LHCN-M2 (cell line): ENCODE results near the gene PPP1R13L. TPM values are rescaled to one million over a fixed set of nuclear protein-coding genes. Genes with fewer than 3 reads are reported as not detected.
A peak's percentile ranks its signal among the peaks of the same experiment; 100 is the strongest.
"Not testable (repeated sequence)": the region's sequence is repeated elsewhere in the genome, so short reads cannot be mapped to it uniquely, and the experiment has no call there.

Experiments used
- DNase-seq: peaks from one replicate; pipeline ENCODE4 v3.0.0-alpha.2; 2012; ENCODE audit warnings: low read depth
- total RNA-seq: library from RNA; depleted of rRNA; stranded (reverse); fragments of >200 nt; gene quantifications from 2 replicates; pipeline ENCODE4 v1.2.3, GENCODE V29; 2014

The PPP1R13L gene
- total RNA-seq, 1 experiment from 2014 or later, result 0.92 TPM

DNA sequence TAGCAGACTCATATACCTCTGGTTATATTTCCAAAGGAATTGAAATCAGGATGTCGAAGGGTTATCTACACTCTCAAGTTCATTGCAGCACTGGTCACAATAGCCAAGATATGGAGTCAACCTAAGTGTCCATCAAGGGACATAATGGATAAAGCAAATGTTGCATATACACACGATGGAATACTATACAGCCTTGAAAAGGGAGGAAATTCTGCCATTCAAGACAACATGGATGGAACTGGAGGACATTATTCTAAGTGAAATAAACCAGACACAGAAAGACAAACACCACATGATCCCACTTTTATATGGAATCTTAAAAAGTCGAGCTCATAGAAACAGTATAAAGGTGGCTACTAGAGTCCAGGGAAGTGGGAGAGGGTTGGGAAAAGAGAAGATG is 32.5 kb upstream of the PPP1R13L start:
- no peak for DNase-seq

- DNase-seq, result not testable (repeated sequence)
These were observed 27.7 kb upstream of the PPP1R13L start for GRCh38 chr19:45432543-45432942.

DNA sequence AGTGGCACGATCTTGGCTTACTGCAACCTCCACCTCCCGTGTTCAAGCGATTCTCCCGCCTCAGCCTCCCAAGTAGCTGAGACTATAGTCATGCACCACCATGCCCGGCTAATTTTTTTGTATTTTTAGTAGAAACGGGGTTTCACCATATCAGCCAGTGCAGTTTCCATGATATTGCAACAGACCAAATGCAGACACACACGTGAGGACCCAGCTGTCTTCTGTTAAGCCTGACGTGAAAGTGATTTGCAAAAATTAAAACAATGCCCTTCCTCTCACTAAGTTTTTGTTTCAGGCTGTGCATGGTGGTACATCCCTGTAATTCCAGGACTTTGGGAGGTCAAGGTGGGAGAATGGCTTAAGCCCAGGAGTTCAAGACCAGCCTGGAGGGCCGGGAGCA is 26.1 kb upstream of the PPP1R13L start:
- DNase-seq, result peak; percentile 51

DNA sequence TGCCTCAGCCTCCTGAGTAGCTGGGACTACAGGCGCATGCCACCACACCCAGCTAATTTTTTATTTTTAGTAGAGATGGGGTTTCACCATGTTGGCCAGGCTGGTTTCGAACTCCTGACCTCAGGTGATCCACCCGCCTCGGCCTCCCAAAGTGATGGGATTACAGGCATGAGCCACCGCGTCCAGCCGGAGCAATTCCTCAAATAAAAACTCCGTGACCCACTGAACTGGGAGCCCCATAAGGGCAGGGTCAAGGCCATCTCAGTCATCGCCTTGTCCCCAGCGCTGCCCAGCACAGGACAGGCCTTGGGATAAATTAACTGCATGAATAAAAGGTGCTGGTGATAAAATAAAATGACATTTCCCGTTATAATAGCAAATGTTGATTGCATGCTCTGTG is 25.0 kb upstream of the PPP1R13L start:
- not testable (repeated sequence) for DNase-seq

GRCh38 chr19:45428384-45429231 is 23.7 kb upstream of the PPP1R13L start:
- peak; percentile 36 for DNase-seq

DNA sequence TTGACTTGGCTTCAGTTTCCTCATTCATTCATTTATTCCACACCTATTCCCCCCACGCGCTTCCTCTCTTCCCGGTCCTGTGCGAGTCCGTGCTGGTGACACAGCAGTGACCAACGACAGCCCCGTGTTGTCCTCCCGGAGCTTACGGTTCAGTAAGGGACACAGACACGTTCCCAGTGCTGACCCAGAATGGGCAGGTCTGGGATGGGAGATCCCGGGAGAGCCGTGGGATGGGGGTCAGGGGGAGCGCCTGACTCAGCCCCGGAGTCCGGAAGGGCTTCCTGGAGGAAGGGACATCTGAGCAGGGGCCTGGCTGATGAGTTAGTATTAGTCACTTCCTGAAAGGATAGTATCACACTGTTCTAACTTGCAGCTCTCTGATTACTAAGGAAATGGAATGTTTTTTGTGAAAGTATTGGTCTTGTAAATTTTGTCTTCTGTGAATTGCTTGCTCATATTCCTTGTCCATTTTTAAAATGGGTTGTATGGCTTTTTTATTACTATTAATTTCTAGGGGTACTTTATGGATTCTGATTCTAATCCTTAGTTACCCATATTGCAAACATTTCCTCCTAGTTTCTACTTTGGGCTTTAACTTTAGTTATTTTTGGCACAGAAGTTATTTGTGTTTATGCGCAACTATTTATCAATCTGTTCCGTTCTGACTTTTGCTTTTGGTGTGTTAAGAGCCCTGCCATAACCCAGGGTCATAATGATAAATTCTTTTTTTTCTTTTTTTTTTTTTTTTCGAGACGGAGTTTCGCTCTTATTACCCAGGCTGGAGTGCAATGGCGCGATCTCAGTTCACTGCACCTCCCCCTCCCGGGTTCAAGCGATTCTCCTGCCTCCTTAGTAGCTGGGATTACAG is 19.6 kb upstream of the PPP1R13L start:
- peak; percentile 98 for DNase-seq

- DNase-seq, result peak; percentile 95
These were observed 18.8 kb upstream of the PPP1R13L start, which contains the start of gene ERCC1 for GRCh38 chr19:45423589-45424190. TSS of gene ERCC1 (minus strand) at chr19:45423917. CDS start at chr19:45423374, 543 bp downstream.

DNA sequence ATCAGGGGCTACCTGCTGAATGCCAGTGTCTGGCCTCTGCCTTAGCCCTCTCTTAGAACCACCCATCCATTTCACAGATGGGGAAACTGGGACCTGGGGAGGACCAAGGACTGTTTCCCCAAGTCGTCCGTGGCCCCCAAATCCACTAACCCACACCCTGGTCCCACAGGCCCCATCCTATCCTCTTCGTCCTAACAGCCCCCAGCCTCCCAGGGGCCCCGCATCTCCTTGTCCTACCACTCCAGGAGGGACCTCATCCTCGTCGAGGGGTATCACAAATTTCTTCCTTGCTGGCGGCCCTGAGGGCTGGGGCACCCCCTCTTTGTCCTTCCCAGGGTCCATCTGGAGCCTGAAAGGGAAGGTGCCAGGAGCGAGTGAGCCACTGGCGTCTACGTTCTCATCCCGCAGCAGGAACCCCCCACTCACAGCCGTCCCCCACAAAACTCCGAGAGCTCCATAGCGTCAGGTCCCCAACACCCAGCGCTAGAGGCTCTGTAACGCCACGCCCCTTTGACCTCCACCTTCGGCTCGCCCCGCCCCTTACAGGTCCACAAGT is 18.2 kb upstream of the PPP1R13L start:
- DNase-seq, result no peak

DNA sequence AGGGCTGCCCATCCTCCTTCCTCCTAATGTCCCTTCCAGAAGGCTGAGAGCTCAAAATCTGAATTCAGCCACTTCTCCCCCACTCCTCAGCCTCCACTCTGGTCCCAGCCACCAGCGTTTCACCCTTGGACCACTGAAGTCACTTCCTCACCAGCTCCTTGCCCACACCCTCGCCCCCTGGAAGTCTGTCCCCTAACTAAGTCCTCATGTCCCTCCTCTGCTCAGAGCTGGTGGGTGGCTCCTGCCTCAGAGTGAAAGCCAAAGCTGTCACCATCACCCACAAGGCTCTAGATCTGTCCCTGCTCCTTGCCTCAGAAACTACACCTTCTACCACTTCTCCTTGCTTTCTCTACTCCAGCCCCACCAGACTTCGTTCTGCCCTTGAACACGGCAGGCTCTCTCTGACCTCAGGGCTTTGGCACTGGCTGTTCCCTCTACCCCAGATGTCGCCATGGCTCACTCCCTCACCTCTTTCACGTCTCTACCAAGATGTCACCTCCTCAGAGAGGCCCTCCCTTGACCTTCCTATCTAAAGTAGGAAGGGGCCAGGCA is 17.2 kb upstream of the PPP1R13L start:
- no peak for DNase-seq

GRCh38 chr19:45420871-45421270 is 16.0 kb upstream of the PPP1R13L start:
- DNase-seq, result no peak

DNA sequence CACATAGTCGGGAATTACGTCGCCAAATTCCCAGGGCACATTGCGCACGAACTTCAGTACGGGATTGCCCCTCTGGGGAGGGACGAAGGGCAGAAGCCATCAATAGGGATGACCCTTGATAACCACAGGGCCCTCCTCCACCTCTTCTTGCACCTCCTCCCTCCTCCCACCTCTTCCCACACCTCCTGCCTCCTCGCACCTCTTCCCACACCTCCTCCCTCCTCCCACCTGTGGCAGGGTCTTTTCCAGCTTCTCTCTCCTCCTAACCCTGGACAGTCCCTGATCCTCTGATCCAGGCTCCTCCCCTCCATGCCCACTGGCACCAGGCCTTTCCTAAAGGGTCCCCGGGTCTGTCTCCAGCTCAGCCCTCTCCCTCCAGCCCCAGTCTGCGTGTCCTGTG is 15.5 kb upstream of the PPP1R13L start:
- no peak for DNase-seq

DNA sequence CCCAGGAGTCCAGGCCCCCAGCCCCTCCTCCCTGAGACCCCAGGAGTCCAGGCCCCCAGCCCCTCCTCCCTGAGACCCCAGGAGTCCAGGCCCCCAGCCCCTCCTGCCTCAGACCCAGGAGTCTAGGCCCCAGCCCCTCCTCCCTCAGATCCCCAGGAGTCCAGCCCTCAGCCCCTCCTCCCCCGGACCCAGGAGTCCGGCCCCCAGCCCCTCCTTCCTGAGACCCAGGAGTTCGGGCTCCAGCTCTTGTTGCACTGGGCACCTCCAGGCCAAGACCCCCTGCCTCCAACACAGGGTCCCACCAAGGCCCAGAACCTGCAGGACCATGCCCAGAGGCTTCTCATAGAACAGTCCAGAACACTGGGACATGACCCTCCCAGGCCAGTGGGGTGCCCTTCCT is 15.0 kb upstream of the PPP1R13L start:
- no peak for DNase-seq

- peak; percentile 57 for DNase-seq
These were observed 14.5 kb upstream of the PPP1R13L start for GRCh38 chr19:45419396-45419795.

- DNase-seq, result no peak
These were observed 13.9 kb upstream of the PPP1R13L start for GRCh38 chr19:45418802-45419201.

DNA sequence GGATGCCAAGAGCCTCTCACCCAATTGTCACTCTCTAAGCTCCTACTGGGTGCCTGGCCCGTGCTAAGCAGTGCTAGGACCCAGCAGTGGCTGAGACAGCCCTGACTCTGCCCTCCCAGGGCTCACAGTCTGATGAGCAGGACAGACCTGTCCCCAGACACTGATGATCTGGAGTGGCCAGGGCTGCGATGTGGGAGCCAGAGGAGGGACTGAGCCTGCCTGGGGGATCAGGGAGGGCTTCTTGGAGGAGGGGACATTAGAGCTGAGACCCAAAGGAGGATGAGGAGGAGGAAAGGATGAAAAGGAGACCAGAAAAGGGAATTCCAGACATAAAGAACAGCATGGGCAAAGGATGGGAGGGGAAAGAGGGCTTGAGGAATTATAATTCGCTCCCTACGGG is 12.3 kb upstream of the PPP1R13L start:
- DNase-seq, result no peak

GRCh38 chr19:45414468-45414867 is 9.6 kb upstream of the PPP1R13L start:
- no peak for DNase-seq

- no peak for DNase-seq
These were observed 8.6 kb upstream of the PPP1R13L start for GRCh38 chr19:45413497-45413896.

GRCh38 chr19:45410330-45410729 is 5.5 kb upstream of the PPP1R13L start:
- DNase-seq, result not testable (repeated sequence)

- DNase-seq, result no peak
These were observed 4.7 kb upstream of the PPP1R13L start for GRCh38 chr19:45409557-45409920.

DNA sequence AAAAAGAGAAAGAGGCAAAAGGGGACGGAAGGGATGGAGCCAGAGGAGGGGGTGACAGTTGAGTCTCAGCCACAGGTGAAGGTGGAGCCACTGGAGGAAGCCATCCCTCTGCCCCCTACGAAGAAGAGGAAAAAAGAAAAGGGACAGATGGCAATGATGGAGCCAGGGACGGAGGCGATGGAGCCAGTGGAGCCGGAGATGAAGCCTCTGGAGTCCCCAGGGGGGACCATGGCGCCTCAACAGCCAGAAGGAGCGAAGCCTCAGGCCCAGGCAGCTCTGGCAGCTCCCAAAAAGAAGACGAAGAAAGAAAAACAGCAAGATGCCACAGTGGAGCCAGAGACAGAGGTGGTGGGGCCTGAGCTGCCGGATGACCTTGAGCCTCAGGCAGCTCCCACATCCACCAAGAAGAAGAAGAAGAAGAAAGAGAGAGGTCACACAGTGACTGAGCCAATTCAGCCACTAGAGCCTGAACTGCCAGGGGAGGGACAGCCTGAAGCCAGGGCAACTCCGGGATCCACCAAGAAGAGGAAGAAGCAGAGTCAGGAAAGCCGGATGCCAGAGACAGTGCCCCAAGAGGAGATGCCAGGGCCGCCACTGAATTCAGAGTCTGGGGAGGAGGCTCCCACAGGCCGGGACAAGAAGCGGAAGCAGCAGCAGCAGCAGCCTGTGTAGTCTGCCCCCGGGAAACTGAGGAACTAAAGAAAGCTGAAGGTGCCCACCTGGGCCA is 4.1 kb upstream of the PPP1R13L start:
- DNase-seq, result no peak

DNA sequence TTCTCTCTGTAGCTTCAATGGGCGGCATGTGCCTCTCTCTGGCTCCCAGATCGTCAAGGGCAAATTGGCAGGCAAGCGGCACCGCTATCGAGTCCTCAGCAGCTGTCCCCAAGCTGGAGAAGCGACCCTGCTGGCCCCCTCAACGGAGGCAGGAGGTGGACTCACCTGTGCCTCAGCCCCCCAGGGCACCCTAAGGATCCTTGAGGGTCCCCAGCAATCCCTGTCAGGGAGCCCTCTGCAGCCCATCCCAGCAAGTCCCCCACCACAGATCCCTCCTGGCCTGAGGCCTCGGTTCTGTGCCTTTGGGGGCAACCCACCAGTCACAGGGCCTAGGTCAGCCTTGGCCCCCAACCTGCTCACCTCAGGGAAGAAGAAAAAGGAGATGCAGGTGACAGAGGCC is 3.3 kb upstream of the PPP1R13L start:
- no peak for DNase-seq
